ENCODE results near the gene PTBP1.

Gene PTBP1

DNA sequence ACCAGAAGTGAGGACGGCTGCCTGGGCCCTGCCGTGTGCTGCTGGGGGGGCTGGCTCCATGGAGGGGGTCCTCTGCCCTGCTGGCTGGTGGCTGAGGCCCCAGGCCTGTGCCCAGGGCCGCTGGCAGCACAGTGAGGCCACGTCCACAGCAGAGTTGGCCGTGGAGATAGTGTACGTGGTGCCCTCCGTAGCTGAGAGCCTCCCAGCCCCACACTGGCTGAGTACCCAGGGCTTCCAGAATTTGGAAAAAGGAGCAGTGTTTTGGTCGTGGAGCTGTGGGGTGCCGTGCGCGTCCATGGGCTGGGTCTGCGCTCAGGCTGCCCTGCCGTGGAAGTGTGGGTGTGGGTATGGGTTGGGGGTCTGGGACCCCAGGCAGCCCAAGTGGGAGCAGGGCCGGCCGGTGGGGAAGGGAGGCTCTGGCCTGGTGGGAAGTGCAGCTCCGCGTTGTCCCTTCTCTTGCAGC lies 5.9 kb downstream of the PTBP1 start:
- Mint-ChIP-seq H3K27me3 (no peaks in the 10 kb centered on the region), H3K27ac (ENCODE audit: low read depth) (peak overlapping the region; percentile 90), H3K36me3 (ENCODE audit: insufficient read depth) (peaks cover 69% of the 10 kb centered on the region), H3K4me3 (peak overlapping the region; percentile 94), H3K9me3 (no peaks in the 10 kb centered on the region), H3K4me1 (peaks cover 61% of the 10 kb centered on the region)
- no peak for ATAC-seq (replicated peaks; ENCODE audit: extremely low read depth, poor library complexity, severe bottlenecking)
- no peak for DNase-seq (ENCODE audit: low spot score in 2 of 2)

DNA sequence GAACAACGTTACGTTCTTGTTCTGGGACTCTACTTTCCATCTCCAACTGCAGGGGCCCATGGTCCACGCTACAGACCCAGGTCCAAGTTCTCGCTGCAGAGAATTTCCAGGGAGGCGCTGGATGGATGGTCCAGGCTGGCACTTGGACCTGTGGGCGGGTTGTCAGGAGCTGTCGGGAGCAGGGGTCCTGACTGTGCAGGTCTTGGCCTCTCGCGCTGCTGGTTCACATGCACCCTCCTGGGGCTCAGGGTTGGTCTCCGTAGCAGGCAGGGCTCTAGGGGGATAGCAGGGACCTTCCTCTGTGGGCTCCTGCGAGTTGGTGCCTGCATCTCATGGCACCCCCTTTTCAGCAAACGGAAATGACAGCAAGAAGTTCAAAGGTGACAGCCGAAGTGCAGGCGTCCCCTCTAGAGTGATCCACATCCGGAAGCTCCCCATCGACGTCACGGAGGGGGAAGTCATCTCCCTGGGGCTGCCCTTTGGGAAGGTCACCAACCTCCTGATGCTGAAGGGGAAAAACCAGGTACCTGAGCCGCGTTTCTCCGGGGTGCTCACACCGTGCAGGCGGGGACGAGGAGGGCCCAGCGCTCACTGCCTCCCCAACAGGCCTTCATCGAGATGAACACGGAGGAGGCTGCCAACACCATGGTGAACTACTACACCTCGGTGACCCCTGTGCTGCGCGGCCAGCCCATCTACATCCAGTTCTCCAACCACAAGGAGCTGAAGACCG lies 6.6 kb downstream of the PTBP1 start:
- Mint-ChIP-seq H3K36me3 (ENCODE audit: insufficient read depth) (peaks cover 68% of the 10 kb centered on the region), H3K27me3 (no peaks in the 10 kb centered on the region), H3K4me3 (peak overlapping the region; percentile 94), H3K9me3 (no peaks in the 10 kb centered on the region), H3K4me1 (peaks cover 60% of the 10 kb centered on the region), H3K27ac (ENCODE audit: low read depth) (peak overlapping the region; percentile 90)
- DNase-seq (ENCODE audit: low spot score in 2 of 2), result no peak
- no peak for ATAC-seq (replicated peaks; ENCODE audit: extremely low read depth, poor library complexity, severe bottlenecking)

DNA sequence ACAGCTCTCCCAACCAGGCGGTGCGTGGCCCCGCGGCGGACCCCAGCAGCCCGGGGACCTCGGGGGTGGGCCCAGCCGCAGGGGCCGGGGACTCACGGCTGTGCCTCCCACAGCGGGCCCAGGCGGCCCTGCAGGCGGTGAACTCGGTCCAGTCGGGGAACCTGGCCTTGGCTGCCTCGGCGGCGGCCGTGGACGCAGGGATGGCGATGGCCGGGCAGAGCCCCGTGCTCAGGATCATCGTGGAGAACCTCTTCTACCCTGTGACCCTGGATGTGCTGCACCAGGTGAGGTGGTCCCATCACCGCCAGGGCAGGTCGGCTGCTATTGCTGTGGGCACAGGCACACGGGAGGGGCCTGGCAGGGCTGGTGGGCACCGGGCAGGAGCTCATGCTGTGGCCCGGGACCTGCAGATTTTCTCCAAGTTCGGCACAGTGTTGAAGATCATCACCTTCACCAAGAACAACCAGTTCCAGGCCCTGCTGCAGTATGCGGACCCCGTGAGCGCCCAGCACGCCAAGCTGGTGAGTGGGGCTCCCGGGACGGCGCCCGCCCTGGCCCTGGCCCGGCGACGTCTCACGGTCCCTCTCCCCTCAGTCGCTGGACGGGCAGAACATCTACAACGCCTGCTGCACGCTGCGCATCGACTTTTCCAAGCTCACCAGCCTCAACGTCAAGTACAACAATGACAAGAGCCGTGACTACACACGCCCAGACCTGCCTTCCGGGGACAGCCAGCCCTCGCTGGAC lies 7.3 kb downstream of the PTBP1 start:
- Mint-ChIP-seq H3K27me3 (no peaks in the 10 kb centered on the region), H3K36me3 (ENCODE audit: insufficient read depth) (peaks cover 67% of the 10 kb centered on the region), H3K4me3 (no peak overlapping the region), H3K27ac (ENCODE audit: low read depth) (no peak overlapping the region), H3K4me1 (peaks cover 52% of the 10 kb centered on the region), H3K9me3 (no peaks in the 10 kb centered on the region)
- ATAC-seq (replicated peaks; ENCODE audit: extremely low read depth, poor library complexity, severe bottlenecking), result no peak
- no peak for DNase-seq (ENCODE audit: low spot score in 2 of 2)

DNA sequence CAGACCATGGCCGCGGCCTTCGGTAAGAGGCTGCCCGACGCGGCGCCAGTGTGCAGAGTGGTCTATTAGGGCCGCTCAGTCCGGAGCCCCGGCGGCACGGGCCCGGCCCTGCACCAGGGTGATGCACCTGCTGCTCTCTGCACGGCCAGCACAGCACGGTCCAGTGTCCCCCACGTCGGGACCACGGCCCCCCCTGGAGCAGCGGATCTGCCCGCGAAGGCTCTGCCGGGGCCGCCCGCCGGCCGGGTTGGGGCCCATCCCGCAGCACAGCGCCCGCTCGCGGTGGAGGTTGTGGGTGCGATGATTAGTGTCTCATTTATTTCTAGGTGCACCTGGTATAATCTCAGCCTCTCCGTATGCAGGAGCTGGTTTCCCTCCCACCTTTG lies 7.9 kb downstream of the PTBP1 start:
- no peak for ATAC-seq (replicated peaks; ENCODE audit: extremely low read depth, poor library complexity, severe bottlenecking)
- Mint-ChIP-seq H3K27ac (ENCODE audit: low read depth) (no peak overlapping the region), H3K36me3 (ENCODE audit: insufficient read depth) (peaks cover 71% of the 10 kb centered on the region)

DNA sequence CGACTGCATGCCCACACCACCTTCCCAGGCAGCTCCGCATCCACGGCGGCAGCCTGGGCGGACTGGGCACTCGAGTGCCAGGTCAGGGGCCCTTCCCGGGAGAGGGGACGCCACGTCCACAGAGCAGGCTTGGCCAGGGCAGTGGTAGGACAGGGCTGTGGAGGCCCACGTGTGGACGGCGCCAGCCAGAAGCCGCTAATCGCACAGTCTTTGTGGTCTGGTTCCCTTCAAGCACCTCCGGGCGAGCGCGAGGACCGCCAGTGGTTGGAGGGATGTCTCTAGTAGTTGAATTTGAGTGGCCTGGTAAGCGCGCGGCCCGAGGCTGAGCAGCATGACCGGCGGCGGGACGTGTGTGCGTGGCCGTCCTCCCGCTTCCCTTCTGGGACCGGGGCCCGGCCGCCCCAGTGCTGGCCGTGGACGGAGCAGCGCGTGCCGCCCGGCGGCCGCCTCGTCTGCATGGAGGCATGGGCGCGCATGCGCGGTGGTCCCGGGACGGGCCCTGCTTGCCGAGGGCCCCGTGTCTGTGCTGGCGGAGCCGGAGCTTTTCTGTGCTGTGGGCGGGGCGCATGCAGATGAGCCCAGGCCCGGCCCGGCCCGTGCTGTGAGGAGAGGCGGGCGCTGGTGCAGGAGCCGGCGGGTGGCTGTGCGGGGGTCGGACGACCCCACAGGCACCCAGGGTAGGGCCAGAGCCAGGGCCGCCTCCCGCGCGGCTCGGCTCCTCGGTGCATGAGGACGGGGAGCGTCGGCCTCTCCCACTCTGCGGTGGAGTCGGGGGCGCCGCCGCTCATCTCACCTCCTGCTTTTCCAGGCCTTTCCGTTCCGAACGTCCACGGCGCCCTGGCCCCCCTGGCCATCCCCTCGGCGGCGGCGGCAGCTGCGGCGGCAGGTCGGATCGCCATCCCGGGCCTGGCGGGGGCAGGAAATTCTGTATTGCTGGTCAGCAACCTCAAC lies 8.6 kb downstream of the PTBP1 start:
- H3K4me3 Mint-ChIP-seq, result no peak overlapping the region
- peaks cover 39% of the 10 kb centered on the region for H3K4me1 Mint-ChIP-seq
- DNase-seq (ENCODE audit: low spot score in 2 of 2) (no peak), ATAC-seq (replicated peaks; ENCODE audit: extremely low read depth, poor library complexity, severe bottlenecking) (no peak)
- no peak overlapping the region for H3K27ac Mint-ChIP-seq (ENCODE audit: low read depth)
- H3K27me3 Mint-ChIP-seq, result no peaks in the 10 kb centered on the region
- peaks cover 77% of the 10 kb centered on the region for H3K36me3 Mint-ChIP-seq (ENCODE audit: insufficient read depth)
- no peaks in the 10 kb centered on the region for H3K9me3 Mint-ChIP-seq

More for the DNA sequence above, 7.9 kb downstream of the PTBP1 start:
- Mint-ChIP-seq H3K27me3 (no peaks in the 10 kb centered on the region), H3K4me1 (peaks cover 46% of the 10 kb centered on the region), H3K9me3 (no peaks in the 10 kb centered on the region), H3K4me3 (no peak overlapping the region)
- no peak for DNase-seq (ENCODE audit: low spot score in 2 of 2)

DNA sequence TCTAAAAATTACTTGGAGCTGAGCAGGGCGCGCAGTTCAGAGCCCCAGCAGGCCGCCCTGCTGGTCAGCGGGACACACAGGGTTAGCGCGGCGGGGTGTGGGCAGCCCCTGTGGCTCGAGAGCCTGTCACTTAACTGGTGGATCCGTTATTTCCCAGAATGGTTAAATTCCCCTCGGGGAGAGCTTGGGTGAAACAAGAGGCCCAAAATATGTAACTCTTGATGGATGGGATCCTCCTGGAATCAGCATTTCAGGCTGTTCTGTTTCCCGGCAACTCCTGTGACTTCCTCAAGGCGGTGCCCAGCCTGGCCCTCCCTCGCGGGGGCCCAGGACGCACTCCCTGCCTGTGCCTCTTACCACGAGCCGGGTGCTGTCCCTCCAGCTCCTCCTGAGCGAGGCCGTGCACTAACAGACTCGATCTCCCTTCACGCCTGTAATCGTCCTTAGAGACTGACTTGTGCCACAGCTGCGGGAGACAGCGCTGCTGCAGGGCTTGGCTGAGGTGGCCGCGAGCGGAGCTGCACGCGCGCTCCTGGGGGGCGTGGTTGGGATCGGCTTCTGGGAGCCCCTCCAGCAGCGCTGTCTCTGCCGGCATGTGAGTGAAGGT lies 9.7 kb downstream of the PTBP1 start:
- Mint-ChIP-seq H3K27ac (ENCODE audit: low read depth) (peak overlapping the region; percentile 44), H3K4me3 (peak overlapping the region; percentile 37), H3K36me3 (ENCODE audit: insufficient read depth) (peaks cover 78% of the 10 kb centered on the region)

DNA sequence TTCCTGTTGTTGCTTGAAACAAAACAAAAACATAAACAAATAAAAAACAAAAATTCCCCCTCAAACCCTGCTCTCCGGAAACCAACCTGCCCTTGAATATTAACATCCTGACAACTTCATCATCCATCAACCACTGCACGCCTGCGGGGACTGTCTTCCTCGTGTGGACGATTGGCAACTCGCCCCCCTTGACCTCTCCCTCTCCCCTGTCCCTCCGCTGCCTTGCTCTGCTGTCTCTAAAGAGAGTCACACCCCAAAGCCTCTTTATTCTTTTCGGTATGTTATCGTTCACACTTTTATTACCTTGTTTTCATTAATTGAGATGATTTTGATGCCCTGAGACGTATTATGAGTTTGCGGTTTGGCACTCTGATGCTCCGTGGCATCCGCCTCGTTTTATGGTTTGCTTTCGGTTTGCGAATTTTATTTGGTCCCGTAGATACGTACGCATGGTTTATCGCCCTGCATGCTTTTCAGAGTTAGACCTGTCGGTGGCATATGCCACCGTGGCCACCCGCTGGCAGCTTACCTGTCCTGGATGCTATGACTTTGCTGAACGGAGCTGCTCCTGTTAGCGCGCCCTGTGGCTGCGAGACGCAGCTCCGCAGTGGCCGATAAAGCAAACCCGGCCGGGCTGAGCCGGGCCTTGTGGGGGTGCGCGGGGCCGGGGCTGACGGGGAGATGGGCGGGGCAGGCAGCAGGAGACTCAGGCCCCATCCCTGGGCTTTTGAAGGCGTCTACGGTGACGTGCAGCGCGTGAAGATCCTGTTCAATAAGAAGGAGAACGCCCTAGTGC lies 10.6 kb downstream of the PTBP1 start:
- Mint-ChIP-seq H3K9me3 (no peaks in the 10 kb centered on the region), H3K4me1 (peaks cover 20% of the 10 kb centered on the region), H3K27ac (ENCODE audit: low read depth) (peak overlapping the region; percentile 44), H3K4me3 (peak overlapping the region; percentile 37), H3K36me3 (ENCODE audit: insufficient read depth) (peaks cover 74% of the 10 kb centered on the region), H3K27me3 (no peaks in the 10 kb centered on the region)
- ATAC-seq (replicated peaks; ENCODE audit: extremely low read depth, poor library complexity, severe bottlenecking), result no peak
- no peak for DNase-seq (ENCODE audit: low spot score in 2 of 2)

More for the DNA sequence above, 9.7 kb downstream of the PTBP1 start:
- Mint-ChIP-seq H3K9me3 (no peaks in the 10 kb centered on the region), H3K27me3 (no peaks in the 10 kb centered on the region), H3K4me1 (peaks cover 29% of the 10 kb centered on the region)
- DNase-seq (ENCODE audit: low spot score in 2 of 2) (no peak), ATAC-seq (replicated peaks; ENCODE audit: extremely low read depth, poor library complexity, severe bottlenecking) (no peak)

DNA sequence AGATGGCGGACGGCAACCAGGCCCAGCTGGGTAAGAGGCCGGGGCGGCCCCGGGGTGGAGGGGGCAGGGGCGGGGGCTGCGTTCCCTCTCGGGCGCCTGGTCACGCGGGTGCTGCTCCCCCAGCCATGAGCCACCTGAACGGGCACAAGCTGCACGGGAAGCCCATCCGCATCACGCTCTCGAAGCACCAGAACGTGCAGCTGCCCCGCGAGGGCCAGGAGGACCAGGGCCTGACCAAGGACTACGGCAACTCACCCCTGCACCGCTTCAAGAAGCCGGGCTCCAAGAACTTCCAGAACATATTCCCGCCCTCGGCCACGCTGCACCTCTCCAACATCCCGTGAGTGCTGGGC lies 11.1 kb downstream of the PTBP1 start:
- peaks cover 70% of the 10 kb centered on the region for H3K36me3 Mint-ChIP-seq (ENCODE audit: insufficient read depth)

DNA sequence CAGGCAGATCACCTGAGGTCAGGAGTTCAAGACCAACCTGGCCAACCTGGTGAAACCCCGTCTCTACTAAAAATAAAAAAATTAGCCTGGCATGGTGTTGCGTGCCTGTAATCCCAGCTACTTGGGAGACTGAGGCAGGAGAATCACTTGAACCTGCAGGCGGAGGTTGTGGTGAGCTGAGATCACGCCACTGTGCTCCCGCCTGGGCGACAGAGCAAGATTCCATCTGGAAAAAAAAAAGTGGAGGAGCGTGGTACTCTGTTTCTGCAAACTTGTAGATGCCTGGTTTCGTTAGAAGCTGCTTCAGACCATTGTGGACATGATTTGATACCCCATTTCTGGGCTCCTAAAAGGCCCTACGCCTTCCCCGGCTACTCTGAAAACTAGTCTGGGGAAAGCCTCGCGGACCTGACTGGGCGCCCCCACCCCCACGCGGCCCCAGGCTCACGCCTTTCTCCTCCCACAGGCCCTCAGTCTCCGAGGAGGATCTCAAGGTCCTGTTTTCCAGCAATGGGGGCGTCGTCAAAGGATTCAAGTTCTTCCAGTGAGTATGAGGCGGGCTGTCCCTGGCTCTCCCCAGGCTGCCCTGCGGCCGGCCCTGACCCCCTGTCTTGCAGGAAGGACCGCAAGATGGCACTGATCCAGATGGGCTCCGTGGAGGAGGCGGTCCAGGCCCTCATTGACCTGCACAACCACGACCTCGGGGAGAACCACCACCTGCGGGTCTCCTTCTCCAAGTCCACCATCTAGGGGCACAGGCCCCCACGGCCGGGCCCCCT lies 13.0 kb downstream of the PTBP1 start:
- H3K36me3 Mint-ChIP-seq (ENCODE audit: insufficient read depth), result peaks cover 70% of the 10 kb centered on the region
- H3K27ac Mint-ChIP-seq (ENCODE audit: low read depth), result no peak overlapping the region

More for the DNA sequence above, 11.1 kb downstream of the PTBP1 start:
- Mint-ChIP-seq H3K4me1 (peaks cover 14% of the 10 kb centered on the region), H3K9me3 (no peaks in the 10 kb centered on the region), H3K27me3 (no peaks in the 10 kb centered on the region), H3K4me3 (no peak overlapping the region), H3K27ac (ENCODE audit: low read depth) (peak overlapping the region; percentile 44)
- no peak for ATAC-seq (replicated peaks; ENCODE audit: extremely low read depth, poor library complexity, severe bottlenecking)
- no peak for DNase-seq (ENCODE audit: low spot score in 2 of 2)

DNA sequence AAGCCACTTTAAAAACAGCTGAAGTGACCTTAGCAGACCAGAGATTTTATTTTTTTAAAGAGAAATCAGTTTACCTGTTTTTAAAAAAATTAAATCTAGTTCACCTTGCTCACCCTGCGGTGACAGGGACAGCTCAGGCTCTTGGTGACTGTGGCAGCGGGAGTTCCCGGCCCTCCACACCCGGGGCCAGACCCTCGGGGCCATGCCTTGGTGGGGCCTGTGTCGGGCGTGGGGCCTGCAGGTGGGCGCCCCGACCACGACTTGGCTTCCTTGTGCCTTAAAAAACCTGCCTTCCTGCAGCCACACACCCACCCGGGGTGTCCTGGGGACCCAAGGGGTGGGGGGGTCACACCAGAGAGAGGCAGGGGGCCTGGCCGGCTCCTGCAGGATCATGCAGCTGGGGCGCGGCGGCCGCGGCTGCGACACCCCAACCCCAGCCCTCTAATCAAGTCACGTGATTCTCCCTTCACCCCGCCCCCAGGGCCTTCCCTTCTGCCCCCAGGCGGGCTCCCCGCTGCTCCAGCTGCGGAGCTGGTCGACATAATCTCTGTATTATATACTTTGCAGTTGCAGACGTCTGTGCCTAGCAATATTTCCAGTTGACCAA lies 13.7 kb downstream of the PTBP1 start:
- peaks cover 69% of the 10 kb centered on the region for H3K36me3 Mint-ChIP-seq (ENCODE audit: insufficient read depth)
- ATAC-seq (replicated peaks; ENCODE audit: extremely low read depth, poor library complexity, severe bottlenecking) (no peak), DNase-seq (ENCODE audit: low spot score in 2 of 2) (no peak)
- H3K27me3 Mint-ChIP-seq, result no peaks in the 10 kb centered on the region
- H3K9me3 Mint-ChIP-seq, result no peaks in the 10 kb centered on the region
- H3K4me3 Mint-ChIP-seq, result no peak overlapping the region
- peak overlapping the region; percentile 44 for H3K27ac Mint-ChIP-seq (ENCODE audit: low read depth)
- H3K4me1 Mint-ChIP-seq, result peaks cover 10% of the 10 kb centered on the region

More for the DNA sequence above, 13.0 kb downstream of the PTBP1 start:
- peaks cover 10% of the 10 kb centered on the region for H3K4me1 Mint-ChIP-seq
- no peaks in the 10 kb centered on the region for H3K9me3 Mint-ChIP-seq
- no peak overlapping the region for H3K4me3 Mint-ChIP-seq
- DNase-seq (ENCODE audit: low spot score in 2 of 2) (no peak), ATAC-seq (replicated peaks; ENCODE audit: extremely low read depth, poor library complexity, severe bottlenecking) (no peak)
- no peaks in the 10 kb centered on the region for H3K27me3 Mint-ChIP-seq

Measured in central memory CD8-positive, alpha-beta T cell (primary cell).